Endothelial cell of umbilical vein (primary cell): ENCODE results near the gene ARHGEF28. TPM values are rescaled to one million over a fixed set of nuclear protein-coding genes. Genes with fewer than 3 reads are reported as not detected.

ENCODE experiments used
- BruUV-seq: library from RNA; stranded (reverse); fragments of 400-500 nt; replicated peaks from 2 replicates; lab custom pipeline; 2021; lab: Mats Ljungman, UMichigan
- CTCF ChIA-PET: fragments of 300-600, 350-600 bp; sonication (Branson Sonifier 250); formaldehyde crosslinking; loops from one replicate; lab custom pipeline; 2021; ENCODE audit warnings: antibody characterized with exemption, inconsistent platforms; lab: Charles Lee
- POLR2A ChIA-PET: fragments of 300-600, 350-600 bp; sonication (Branson Sonifier 250); formaldehyde crosslinking; loops from one replicate; lab custom pipeline; 2021; ENCODE audit warnings: antibody characterized with exemption, inconsistent platforms; lab: Charles Lee
- DNase-seq: peaks from one replicate; pipeline ENCODE4 v3.0.0-alpha.2; 2011; ENCODE audit warnings: low read depth, low spot score
- FAIRE-seq: peaks from 2 replicates; lab custom pipeline; 2011; peaks lifted over from hg19 to GRCh38; lab: Jason Lieb, UNC
- H2AFZ ChIP-seq: 2 replicates; pipeline ENCODE4 v1.6.0; 2012; ENCODE audit warnings: low read depth, low read length, control low read depth, inconsistent platforms
- H3K27ac ChIP-seq: 2 replicates; pipeline ENCODE4 v1.5.1; 2011; ENCODE audit warnings: low read depth, mild to moderate bottlenecking, control low read depth, low read length, moderate library complexity; ENCODE audit not compliant: insufficient read depth
- H3K27me3 ChIP-seq, 2 experiments: 2 replicates each; pipeline versions ENCODE4 v1.6.0 to v1.6.1; 2011; ENCODE audit warnings: low read length in 2 of 2, mixed read lengths in 1 of 2; ENCODE audit not compliant: control insufficient read depth in 2 of 2, insufficient read depth in 2 of 2
- H3K36me3 ChIP-seq, 2 experiments: 2 replicates in 1 of 2; 3 replicates in 1 of 2; pipeline ENCODE4 v1.5.1; 2011; ENCODE audit warnings: low read length in 2 of 2, mild to moderate bottlenecking in 1 of 2, moderate library complexity in 1 of 2; ENCODE audit not compliant: control insufficient read depth in 2 of 2, insufficient read depth in 2 of 2; ENCODE audit errors: extremely low read depth in 1 of 2
- H3K4me1 ChIP-seq: 3 replicates; pipeline ENCODE4 v1.5.1; 2011; ENCODE audit warnings: mild to moderate bottlenecking, low read length; ENCODE audit not compliant: control insufficient read depth, insufficient read depth; ENCODE audit errors: extremely low read depth
- H3K4me2 ChIP-seq: 2 replicates; pipeline ENCODE4 v1.6.1; 2011; ENCODE audit warnings: low read length, control low read depth, mixed read lengths; ENCODE audit not compliant: insufficient read depth
- H3K4me3 ChIP-seq, 3 experiments: fragments of 200-600 bp in 1 of 3; sonication (generic), shearing (Covaris generic) in 1 of 3; replicated peaks in 1 of 3; 2 replicates each; pipeline ENCODE4 v1.5.1; 2011 to 2016; ENCODE audit warnings: control low read depth in 3 of 3, low read length in 3 of 3, mild to moderate bottlenecking in 2 of 3, inconsistent platforms in 1 of 3, low read depth in 1 of 3, moderate library complexity in 1 of 3; ENCODE audit not compliant: insufficient read depth in 1 of 3
- H3K79me2 ChIP-seq: 2 replicates; pipeline ENCODE4 v1.6.0; 2012; ENCODE audit warnings: low read length, inconsistent platforms; ENCODE audit not compliant: control insufficient read depth, insufficient read depth
- H3K9ac ChIP-seq: replicated peaks from 2 replicates; pipeline ENCODE3; 2011; ENCODE audit warnings: low read length, control low read depth; ENCODE audit not compliant: insufficient read depth; ENCODE audit errors: extremely low read depth
- H3K9me1 ChIP-seq: replicated peaks from 3 replicates; pipeline ENCODE4 v1.6.0; 2011; ENCODE audit warnings: mild to moderate bottlenecking, low read length; ENCODE audit not compliant: control insufficient read depth, insufficient read depth; ENCODE audit errors: extremely low read depth
- H3K9me3 ChIP-seq: replicated peaks from 2 replicates; pipeline ENCODE4 v1.5.1; 2012; ENCODE audit warnings: low read length, inconsistent platforms; ENCODE audit not compliant: control insufficient read depth, insufficient read depth
- H4K20me1 ChIP-seq: replicated peaks from 2 replicates; pipeline ENCODE3; 2011; ENCODE audit warnings: mild to moderate bottlenecking, low read length; ENCODE audit not compliant: control insufficient read depth, insufficient read depth; ENCODE audit errors: extremely low read depth
- EZH2 ChIP-seq: IDR thresholded peaks from 2 replicates; pipeline ENCODE4 v1.6.1; 2012; ENCODE audit warnings: borderline replicate concordance, low read depth, mild to moderate bottlenecking, moderate library complexity, low read length, inconsistent platforms; ENCODE audit not compliant: severe bottlenecking
- FOS ChIP-seq: IDR thresholded peaks from 2 replicates; pipeline ENCODE4 v1.6.1; 2011; ENCODE audit warnings: mild to moderate bottlenecking, low read length, moderate library complexity, borderline replicate concordance; ENCODE audit not compliant: insufficient read depth
- GATA2 ChIP-seq: IDR thresholded peaks from 2 replicates; pipeline ENCODE4 v1.7.0; 2011; ENCODE audit warnings: low read depth, mild to moderate bottlenecking, moderate library complexity, mixed read lengths, low read length; ENCODE audit not compliant: insufficient read length, insufficient read depth
- JUN ChIP-seq: IDR thresholded peaks from 2 replicates; pipeline ENCODE4 v1.6.1; 2011; ENCODE audit warnings: borderline replicate concordance, low read depth; ENCODE audit not compliant: insufficient read length, insufficient read depth
- MYC ChIP-seq: IDR thresholded peaks from one replicate; pipeline ENCODE4 v1.6.1; 2011; ENCODE audit warnings: mild to moderate bottlenecking, low read depth, low read length
- POLR2A ChIP-seq: IDR thresholded peaks from 2 replicates; pipeline ENCODE4 v1.6.1; 2012; ENCODE audit warnings: low read depth, mild to moderate bottlenecking, control low read depth, low read length
- POLR2AphosphoS5 ChIP-seq: IDR thresholded peaks from 2 replicates; pipeline ENCODE4 v1.6.1; 2012; ENCODE audit warnings: low read depth, mild to moderate bottlenecking, control low read depth, low read length, moderate library complexity; ENCODE audit not compliant: insufficient read depth
- dilution Hi-C: fragments of 300-500 bp; cut with MboI; formaldehyde crosslinking; loops from one replicate; pipeline ENCODE4 v1.15.0; 2019; ENCODE audit warnings: low sequenced_read_pairs; ENCODE audit not compliant: extremely low pct_ligation_motif_present
- intact Hi-C: fragments of 100-400 bp; cut with micrococcal nuclease; formaldehyde crosslinking; loops from one replicate; pipeline ENCODE4 v1.10.0; 2022
- polyA plus RNA-seq, 4 experiments: library from polyadenylated mRNA; depleted of rRNA in 3 of 4; stranded (reverse) in 3 of 4; unstranded in 1 of 4; fragments of >200 nt; gene quantifications; 2 replicates each; pipeline versions ENCODE4 v1.2.1 to v1.2.3, GENCODE V29; 2011 to 2012; ENCODE audit warnings: missing spikeins in 1 of 4
- total RNA-seq: library from RNA; stranded (reverse); gene quantifications from 2 replicates; pipeline ENCODE4 v1.2.3, GENCODE V29; 2021
- TF ChIP-seq, protein P1 (sequence below): IDR thresholded peaks from 2 replicates; pipeline ENCODE4 v1.6.1; 2011; ENCODE audit not compliant: insufficient read depth, insufficient read length
- TF ChIP-seq, protein P2 (sequence below), 2 donors: IDR thresholded peaks; 1 replicate in 1 of 2; 2 replicates in 1 of 2; pipeline ENCODE4 v1.5.1; 2011; ENCODE audit warnings: low read length in 2 of 2, mild to moderate bottlenecking in 2 of 2, moderate library complexity in 2 of 2, control low read depth in 1 of 2, inconsistent platforms in 1 of 2, low read depth in 1 of 2; ENCODE audit not compliant: insufficient read depth in 1 of 2; ENCODE audit errors: extremely low read depth in 1 of 2

Gene ARHGEF28
- total and polyA plus RNA-seq, 2 donors (not counting 3 experiments of a cell fraction or from before 2014, with no cell fraction given), result 29.5 to 108 TPM

DNA sequence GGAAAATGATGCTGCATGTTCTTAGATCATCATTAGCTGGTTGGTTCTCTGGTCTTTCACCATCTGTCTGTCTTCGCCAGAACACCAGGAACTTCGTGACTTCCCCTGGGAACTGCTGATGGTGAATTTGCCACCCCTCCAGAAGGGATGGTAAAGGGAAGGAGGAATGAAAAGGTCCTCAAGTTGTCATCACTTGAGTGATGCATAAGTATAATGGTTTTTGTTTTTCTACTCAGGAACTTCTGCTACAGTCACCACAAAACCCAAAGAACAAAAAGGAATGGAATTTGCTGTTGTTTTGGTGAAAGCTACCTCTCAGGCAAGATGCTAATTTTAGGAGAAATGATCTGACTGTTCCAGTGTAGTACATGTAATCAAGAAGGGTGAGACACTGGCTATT is 328.4 kb downstream of the ARHGEF28 start:
- no peak overlapping the region for H2AFZ ChIP-seq
- no peak overlapping the region for H3K9ac ChIP-seq
- ChIA-PET CTCF (interaction anchor here (1.8 to 2.0 kb wide), 2 partner anchors 10 to 686 kb away, joined by 5 read pairs; partner anchors contain the start of gene ENC1), POLR2A (no interaction called here)
- no peaks in the 10 kb centered on the region for H3K9me3 ChIP-seq
- H3K27me3 ChIP-seq, result peaks cover 2 to 22% of the 10 kb centered on the region in 2 experiments
- no peak overlapping the region for H3K4me2 ChIP-seq
- DNase-seq (no peak), FAIRE-seq (no peak)
- H3K4me1 ChIP-seq, result no peaks in the 10 kb centered on the region
- no peaks in the 10 kb centered on the region for H3K36me3 ChIP-seq
- TF ChIP-seq, protein P1, sequence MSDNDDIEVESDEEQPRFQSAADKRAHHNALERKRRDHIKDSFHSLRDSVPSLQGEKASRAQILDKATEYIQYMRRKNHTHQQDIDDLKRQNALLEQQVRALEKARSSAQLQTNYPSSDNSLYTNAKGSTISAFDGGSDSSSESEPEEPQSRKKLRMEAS, result no peak
- TF ChIP-seq JUN, result no peak
- TF ChIP-seq, protein P2, sequence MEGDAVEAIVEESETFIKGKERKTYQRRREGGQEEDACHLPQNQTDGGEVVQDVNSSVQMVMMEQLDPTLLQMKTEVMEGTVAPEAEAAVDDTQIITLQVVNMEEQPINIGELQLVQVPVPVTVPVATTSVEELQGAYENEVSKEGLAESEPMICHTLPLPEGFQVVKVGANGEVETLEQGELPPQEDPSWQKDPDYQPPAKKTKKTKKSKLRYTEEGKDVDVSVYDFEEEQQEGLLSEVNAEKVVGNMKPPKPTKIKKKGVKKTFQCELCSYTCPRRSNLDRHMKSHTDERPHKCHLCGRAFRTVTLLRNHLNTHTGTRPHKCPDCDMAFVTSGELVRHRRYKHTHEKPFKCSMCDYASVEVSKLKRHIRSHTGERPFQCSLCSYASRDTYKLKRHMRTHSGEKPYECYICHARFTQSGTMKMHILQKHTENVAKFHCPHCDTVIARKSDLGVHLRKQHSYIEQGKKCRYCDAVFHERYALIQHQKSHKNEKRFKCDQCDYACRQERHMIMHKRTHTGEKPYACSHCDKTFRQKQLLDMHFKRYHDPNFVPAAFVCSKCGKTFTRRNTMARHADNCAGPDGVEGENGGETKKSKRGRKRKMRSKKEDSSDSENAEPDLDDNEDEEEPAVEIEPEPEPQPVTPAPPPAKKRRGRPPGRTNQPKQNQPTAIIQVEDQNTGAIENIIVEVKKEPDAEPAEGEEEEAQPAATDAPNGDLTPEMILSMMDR (IDR thresholded peaks at IDR 0.05; ENCODE audit: extremely low read depth in 1 of 2, insufficient read depth in 1 of 2, low read depth in 1 of 2, low read length in 2 of 2), result no peak
- TF ChIP-seq MYC, result no peak
- TF ChIP-seq GATA2, result no peak
- TF ChIP-seq POLR2AphosphoS5, result no peak
- TF ChIP-seq FOS, result no peak
- no peak for TF ChIP-seq EZH2
- no peak for TF ChIP-seq POLR2A
- no peak overlapping the region for H3K27ac ChIP-seq
- no TSS peak for BruUV-seq
- H3K4me3 ChIP-seq, result no peak overlapping the region
- dilution Hi-C loops (no loop called here), intact Hi-C loops (no loop called here)
- H4K20me1 ChIP-seq, result no peaks in the 10 kb centered on the region
- H3K79me2 ChIP-seq, result no peaks in the 10 kb centered on the region
- H3K9me1 ChIP-seq, result no peaks in the 10 kb centered on the region
